Measurements from ENCODE around the gene MMP15.

MMP15 gene

GRCh38 chr16:58096249-58096648 is 70.7 kb downstream of the MMP15 start:
- H3K4me3 ChIP-seq (ENCODE audit: low read length), result no peak overlapping the region

More at GRCh38 chr16:58096249-58096648, 70.7 kb downstream of the MMP15 start:
- TF ChIP-seq EZH2phosphoT487 (IDR thresholded peaks at IDR 0.05; ENCODE audit: low read depth) (no peak), CTCF (IDR thresholded peaks at IDR 0.05; ENCODE audit: low read depth, low read length) (no peak)
- H3K27me3 ChIP-seq (ENCODE audit: low read depth, low read length), result 0 out of 2 replicates have a peak, but pooled peaks cover 4% of the 10 kb centered on the region
- H2AFZ ChIP-seq (ENCODE audit: low read depth, low read length), result no peak overlapping the region
- H3K79me2 ChIP-seq (ENCODE audit: low read length), result no peaks in the 10 kb centered on the region
- H3K9me3 ChIP-seq (ENCODE audit: insufficient read depth, low read length), result no peaks in the 10 kb centered on the region
- H3K27ac ChIP-seq (ENCODE audit: low read length), result no peak overlapping the region
- no peak overlapping the region for H3K4me2 ChIP-seq (ENCODE audit: low read length)
- no peaks in the 10 kb centered on the region for H4K20me1 ChIP-seq (ENCODE audit: insufficient read depth, low read length)
- peaks cover 6% of the 10 kb centered on the region for H3K4me1 ChIP-seq (ENCODE audit: low read length)
- H3K9ac ChIP-seq (ENCODE audit: low read length), result no peak overlapping the region
- H3K36me3 ChIP-seq (replicated peaks; ENCODE audit: low read depth, low read length), result no peaks in the 10 kb centered on the region
